NOMO-1 treated with DMSO at 0.1 percent for 48 hours (cell line): ENCODE results near the gene FLRT3.
A peak's percentile ranks its signal among the peaks of the same experiment; 100 is the strongest.

Source experiments
- DNase-seq: peaks from one replicate; lab custom pipeline; 2025; ENCODE audit not compliant: unreplicated experiment; lab: John Stamatoyannopoulos, UW

FLRT3 gene

DNA sequence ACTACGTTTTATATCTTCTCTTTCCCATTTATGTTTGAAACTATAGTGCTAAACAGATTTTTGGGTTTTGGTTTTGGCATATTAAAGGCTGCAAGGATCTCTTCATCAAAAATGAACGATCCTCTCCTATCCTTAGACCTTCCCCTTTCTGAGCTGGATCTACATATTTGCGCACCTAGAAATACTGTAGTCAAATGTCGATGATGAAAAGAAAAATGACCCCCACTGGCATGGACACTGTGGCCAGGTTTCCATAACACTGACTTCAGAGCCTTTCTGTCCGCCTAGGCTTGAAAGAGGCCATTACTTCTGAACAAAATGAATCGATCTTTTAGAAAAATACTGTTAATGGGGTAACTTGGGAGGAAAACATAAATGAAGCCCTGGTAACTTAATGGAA lies 5.8 kb downstream of the FLRT3 start:
- DNase-seq: no peak

DNA sequence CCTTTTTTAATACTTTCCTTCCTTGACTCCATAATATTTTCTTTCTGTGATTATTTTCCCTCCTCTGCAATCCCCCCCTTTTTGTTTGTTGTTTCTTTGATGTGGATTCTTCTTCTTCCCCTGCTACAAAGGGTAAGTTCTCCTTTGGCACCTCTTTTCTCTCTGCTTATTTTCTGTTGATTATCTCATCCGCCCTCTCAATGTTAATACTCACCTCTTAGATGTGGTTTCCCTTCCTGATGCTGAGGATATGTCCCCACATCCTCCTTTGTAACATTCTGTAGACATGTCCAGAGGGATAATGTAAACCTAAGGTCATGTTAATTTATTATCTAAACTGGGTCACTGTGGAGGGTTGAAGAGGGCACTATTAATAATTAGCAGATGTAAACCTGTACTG lies 17.7 kb downstream of the FLRT3 start:
- no peak for DNase-seq

GRCh38 chr20:14313341-14314020 lies 23.9 kb downstream of the FLRT3 start:
- no peak for DNase-seq

- no peak for DNase-seq
Measured at GRCh38 chr20:14312001-14312400, 25.4 kb downstream of the FLRT3 start.

DNA sequence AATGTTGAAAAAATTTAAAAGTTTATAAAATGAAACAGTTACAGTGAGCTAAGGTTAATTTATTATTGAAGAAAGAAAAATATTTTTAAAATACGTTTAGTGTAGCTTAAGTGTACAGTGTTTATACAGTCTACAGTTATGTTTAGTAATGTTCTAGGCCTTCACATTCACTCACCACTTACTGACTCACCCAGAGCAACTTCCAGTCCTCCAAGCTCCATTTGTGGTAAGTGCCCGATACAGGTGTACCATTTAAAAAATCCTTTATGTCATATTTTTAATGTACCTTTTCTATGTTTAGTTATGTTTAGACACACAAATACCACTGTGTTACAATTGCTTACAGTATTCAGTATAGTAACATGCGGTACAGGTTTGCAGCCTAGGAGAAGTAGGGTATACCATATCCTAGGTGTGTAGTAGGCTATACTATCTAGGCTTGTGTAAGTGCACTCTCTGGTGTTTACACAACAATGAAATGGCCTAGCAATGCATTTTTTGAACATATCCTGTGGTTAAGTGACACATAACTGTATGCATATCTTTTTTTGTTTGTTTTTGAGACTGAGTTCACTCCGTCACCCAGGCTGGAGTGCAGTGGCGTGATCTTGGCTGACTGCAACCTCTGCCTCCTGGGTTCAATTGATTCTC lies 26.3 kb downstream of the FLRT3 start:
- no peak for DNase-seq

- DNase-seq: no peak
Measured at GRCh38 chr20:14307956-14308355, 29.5 kb downstream of the FLRT3 start.

GRCh38 chr20:14304472-14304871 lies 32.9 kb downstream of the FLRT3 start:
- no peak for DNase-seq

DNA sequence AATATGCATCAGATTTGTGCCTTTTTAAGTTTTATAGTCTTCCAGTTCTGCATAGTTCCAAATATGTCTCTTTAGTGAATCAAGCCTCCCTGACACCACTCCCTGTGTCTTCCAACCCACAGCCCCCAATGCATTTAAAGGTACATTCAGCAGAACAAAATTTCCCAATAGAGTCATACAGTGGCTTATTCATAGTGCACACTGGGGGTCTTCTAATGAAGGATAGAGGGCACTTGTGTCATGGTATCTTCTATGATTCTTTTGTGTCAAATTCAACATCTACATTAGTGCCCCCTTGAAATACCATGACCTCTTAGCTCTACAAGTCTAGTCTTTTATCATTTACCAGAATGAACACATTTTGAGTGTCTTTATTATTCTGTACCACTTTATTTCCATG lies 33.8 kb downstream of the FLRT3 start:
- no peak for DNase-seq

DNA sequence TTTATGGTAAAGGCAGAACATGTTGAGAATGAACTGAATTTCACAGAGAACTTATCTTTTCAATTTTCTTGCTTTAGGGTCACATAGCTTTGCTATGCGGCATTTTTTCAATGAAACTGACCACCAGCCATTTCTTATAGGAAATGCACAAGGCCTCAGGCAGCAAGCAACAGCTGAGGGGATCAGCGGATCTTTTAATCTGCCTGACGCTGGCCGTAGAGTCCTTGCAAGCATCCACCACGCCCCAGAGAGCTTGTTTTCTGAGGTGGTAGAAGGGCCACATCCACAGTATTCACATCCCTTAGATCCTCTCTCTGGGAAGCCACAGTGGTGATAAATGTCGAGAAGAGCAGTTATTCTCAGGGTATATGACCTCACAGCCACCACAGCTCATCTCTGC lies 34.3 kb downstream of the FLRT3 start:
- no peak for DNase-seq

GRCh38 chr20:14299831-14300230 lies 37.6 kb downstream of the FLRT3 start:
- DNase-seq: no peak

DNA sequence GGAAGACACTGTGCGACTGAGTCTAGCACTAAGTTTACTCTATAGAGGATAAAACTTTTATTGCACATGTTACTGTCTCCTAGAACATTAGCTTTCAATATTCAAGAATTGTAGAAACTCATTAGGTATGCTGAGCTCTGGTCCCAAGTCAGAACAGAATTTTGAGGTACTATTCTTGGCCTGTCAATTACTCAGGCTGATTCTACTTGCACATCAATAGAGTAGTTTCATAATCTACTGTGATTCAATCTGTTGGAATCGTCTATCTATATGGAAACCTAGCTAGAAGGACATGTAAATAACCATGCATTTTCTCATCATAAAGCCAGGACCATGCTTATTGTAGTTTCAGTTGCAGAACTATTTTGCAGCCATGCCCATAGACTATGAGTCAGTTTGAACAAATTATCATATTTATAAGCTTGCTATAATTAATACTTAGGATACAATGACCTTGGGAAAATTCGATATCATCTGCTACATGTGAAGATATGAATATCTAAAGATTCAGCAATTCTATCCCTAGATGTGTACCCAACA lies 41.6 kb downstream of the FLRT3 start:
- DNase-seq: no peak

GRCh38 chr20:14295238-14295637 lies 42.2 kb downstream of the FLRT3 start:
- DNase-seq: peak; percentile 22

DNA sequence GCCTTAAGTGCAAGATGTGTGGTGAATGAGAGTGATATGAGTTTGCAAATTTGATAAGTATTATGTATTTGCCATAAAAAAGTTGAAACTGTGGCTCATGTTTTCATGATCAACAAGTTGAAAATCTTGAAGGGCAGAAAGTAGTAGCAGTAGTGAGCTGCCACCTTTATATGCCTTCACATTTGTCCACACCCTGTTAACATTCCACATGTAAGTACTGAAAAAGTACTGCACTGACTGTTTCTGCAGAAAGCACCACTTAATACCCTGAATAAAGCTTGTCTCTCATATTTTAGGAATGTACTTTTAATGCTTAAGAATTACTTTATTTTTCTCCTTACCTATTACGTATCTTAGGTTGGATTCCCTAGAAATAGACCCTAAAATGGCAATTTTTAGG lies 45.9 kb downstream of the FLRT3 start:
- no peak for DNase-seq

GRCh38 chr20:14288341-14289330 lies 48.8 kb downstream of the FLRT3 start:
- no peak for DNase-seq

DNA sequence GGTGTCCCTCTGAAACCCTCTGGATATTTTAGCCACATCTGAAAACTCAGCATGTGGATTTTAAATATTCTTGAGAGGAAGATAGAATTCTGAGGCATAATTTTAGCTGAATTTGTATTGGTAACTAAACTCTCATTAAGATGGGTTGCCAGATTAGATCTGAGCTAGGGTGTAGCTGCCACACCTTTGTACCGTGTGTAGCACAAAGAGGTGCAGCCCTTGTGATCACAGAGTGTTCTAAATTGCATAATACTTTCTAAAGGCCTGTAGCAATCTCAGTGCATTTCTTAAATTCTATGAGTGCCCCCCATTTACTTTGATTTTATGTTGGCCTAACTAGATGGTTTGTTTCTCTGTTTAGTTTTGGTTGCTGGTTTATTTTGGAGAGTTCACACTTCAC lies 53.0 kb downstream of the FLRT3 start:
- DNase-seq: no peak

- no peak for DNase-seq
Measured at GRCh38 chr20:14282140-14282539, 55.3 kb downstream of the FLRT3 start.
